ENCODE results near the gene TRIO.

DNA sequence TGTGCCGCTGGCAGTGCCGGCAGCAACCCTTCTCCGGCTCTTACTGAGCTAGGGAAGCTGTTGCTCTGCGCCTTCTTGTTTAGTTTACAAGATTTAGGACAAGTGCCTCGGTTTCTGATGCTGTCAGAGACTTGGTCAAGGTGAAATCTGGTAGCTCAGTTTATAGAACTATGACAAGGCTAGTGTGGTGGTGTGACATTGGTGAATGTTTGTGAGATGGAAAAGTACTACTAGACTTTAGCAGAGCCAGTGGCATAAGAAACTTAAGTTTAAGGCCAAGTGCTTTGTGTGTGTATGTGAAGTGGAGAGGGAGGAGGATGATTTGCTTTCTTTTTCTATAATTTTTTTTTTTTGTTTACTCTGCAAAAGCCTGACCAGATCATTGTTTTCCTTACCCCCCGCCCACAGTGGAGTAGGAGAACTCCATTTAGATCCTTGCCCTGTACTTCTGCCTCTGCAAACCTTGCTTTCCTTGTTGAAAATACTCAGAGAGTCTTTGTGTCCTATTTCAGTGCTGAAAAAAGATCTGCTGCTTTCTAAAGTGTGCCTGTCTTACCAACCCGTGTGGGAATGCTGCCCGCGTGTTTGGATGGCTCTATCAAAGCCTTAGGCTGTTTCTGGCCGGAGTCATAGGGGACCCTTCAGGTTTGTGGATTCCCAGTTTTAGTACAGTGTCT is 75.9 kb downstream of the TRIO start:
- TF ChIP-seq NFRKB (IDR thresholded peaks at IDR 0.05) (no peak), SUZ12 (IDR thresholded peaks at IDR 0.05) (no peak), TARDBP (IDR thresholded peaks at IDR 0.05) (no peak)
